CD1c-positive myeloid dendritic cell (primary cell): ENCODE measurements around the gene PPM1H.
"Not testable (repeated sequence)": the region's sequence is repeated elsewhere in the genome, so short reads cannot be mapped to it uniquely, and the experiment has no call there.

Source experiments
- DNase-seq: peaks from one replicate; pipeline ENCODE4 v3.0.0-alpha.2; 2016; ENCODE audit errors: extremely low spot score

PPM1H gene

GRCh38 chr12:62947364-62947763 is 12.4 kb upstream of the PPM1H start:
- DNase-seq = no peak

GRCh38 chr12:62943779-62944395 is 8.9 kb upstream of the PPM1H start:
- no peak for DNase-seq

- DNase-seq = not testable (repeated sequence)
Observed at GRCh38 chr12:62942316-62942715, 7.4 kb upstream of the PPM1H start.

GRCh38 chr12:62934239-62934798 is 631 bp downstream of the PPM1H start:
- DNase-seq = peak; percentile 27

- DNase-seq = peak; percentile 17
Observed at GRCh38 chr12:62933602-62934238, 1.2 kb downstream of the PPM1H start.

- DNase-seq = no peak
Observed at GRCh38 chr12:62933220-62933601, 1.7 kb downstream of the PPM1H start.

GRCh38 chr12:62931477-62931876 is 3.5 kb downstream of the PPM1H start:
- DNase-seq = no peak

- DNase-seq = no peak
Observed at GRCh38 chr12:62930546-62931425, 4.2 kb downstream of the PPM1H start.

GRCh38 chr12:62928632-62929031 is 6.3 kb downstream of the PPM1H start:
- no peak for DNase-seq

GRCh38 chr12:62925680-62926079 is 9.3 kb downstream of the PPM1H start:
- no peak for DNase-seq

GRCh38 chr12:62924084-62924483 is 10.9 kb downstream of the PPM1H start:
- DNase-seq = no peak

GRCh38 chr12:62922539-62922938 is 12.4 kb downstream of the PPM1H start:
- DNase-seq = no peak

- DNase-seq = no peak
Observed at GRCh38 chr12:62919838-62920237, 15.1 kb downstream of the PPM1H start.

GRCh38 chr12:62917926-62918325 is 17.0 kb downstream of the PPM1H start:
- DNase-seq = no peak

- no peak for DNase-seq
Observed at GRCh38 chr12:62916632-62917425, 18.1 kb downstream of the PPM1H start.

GRCh38 chr12:62915204-62915529 is 19.8 kb downstream of the PPM1H start:
- DNase-seq = no peak

GRCh38 chr12:62914443-62915203 is 20.3 kb downstream of the PPM1H start:
- DNase-seq = no peak

GRCh38 chr12:62913380-62913779 is 21.6 kb downstream of the PPM1H start:
- DNase-seq = no peak

GRCh38 chr12:62912644-62913043 is 22.3 kb downstream of the PPM1H start:
- DNase-seq = no peak

GRCh38 chr12:62911286-62911685 is 23.7 kb downstream of the PPM1H start:
- DNase-seq = no peak

GRCh38 chr12:62910549-62911169 is 24.3 kb downstream of the PPM1H start:
- DNase-seq = no peak
